HepG2 (cell line): Measurements from ENCODE around the gene LTA4H. TPM values are rescaled to one million over a fixed set of nuclear protein-coding genes. Genes with fewer than 3 reads are reported as not detected.

Source experiments
- AHR ChIP-seq: IDR thresholded peaks from 2 replicates; pipeline ENCODE4 v1.6.1; 2018; ENCODE audit warnings: missing genetic modification reagents, missing compliant biosample characterization
- ARHGAP35 ChIP-seq: sonication (generic); formaldehyde crosslinking; IDR thresholded peaks from 2 replicates; pipeline ENCODE4 v1.9.0; 2022; ENCODE audit warnings: mild to moderate bottlenecking, inconsistent platforms, moderate library complexity, missing genetic modification reagents, borderline replicate concordance
- BCLAF1 ChIP-seq: fragments of 450-650 bp; IDR thresholded peaks from 2 replicates; pipeline ENCODE4 v1.6.1; 2017; ENCODE audit warnings: mild to moderate bottlenecking
- ELF3 ChIP-seq: IDR thresholded peaks from 2 replicates; pipeline ENCODE4 v1.6.1; 2016; ENCODE audit warnings: missing genetic modification reagents, missing compliant biosample characterization
- ELF4 ChIP-seq: sonication (generic); formaldehyde crosslinking; IDR thresholded peaks from 2 replicates; pipeline ENCODE4 v1.5.0; 2020; ENCODE audit warnings: missing genetic modification reagents, mild to moderate bottlenecking, moderate library complexity, borderline replicate concordance
- HES4 ChIP-seq: sonication (generic); formaldehyde crosslinking; IDR thresholded peaks from 2 replicates; pipeline ENCODE4 v1.9.0; 2021; ENCODE audit warnings: mild to moderate bottlenecking, missing genetic modification reagents, borderline replicate concordance
- HOXA9 ChIP-seq: sonication (generic); formaldehyde crosslinking; IDR thresholded peaks from 2 replicates; pipeline ENCODE4 v1.8.1; 2022; ENCODE audit warnings: missing genetic modification reagents, mild to moderate bottlenecking, moderate library complexity, borderline replicate concordance
- NFIC ChIP-seq: IDR thresholded peaks from 2 replicates; pipeline ENCODE4 v1.6.1; 2012; ENCODE audit warnings: mild to moderate bottlenecking, low read length, inconsistent platforms
- NONO ChIP-seq, 2 experiments: fragments of 450-650 bp in 1 of 2; sonication (generic) in 1 of 2; formaldehyde crosslinking in 1 of 2; IDR thresholded peaks in 1 of 2; conservative IDR thresholded peaks in 1 of 2; 2 replicates each; pipeline versions ENCODE4 v1.6.1 to v1.8.0; 2017 to 2022; ENCODE audit warnings: mild to moderate bottlenecking in 1 of 2, missing genetic modification reagents in 1 of 2, moderate library complexity in 1 of 2
- NR2C2 ChIP-seq: sonication (generic); formaldehyde crosslinking; IDR thresholded peaks from 2 replicates; pipeline ENCODE4 v1.4.0; 2020; ENCODE audit warnings: missing genetic modification reagents, mild to moderate bottlenecking, moderate library complexity, borderline replicate concordance
- SOX13 ChIP-seq, 3 experiments: fragments of 450-650 bp in 1 of 3; sonication (generic) in 1 of 3; formaldehyde crosslinking in 1 of 3; IDR thresholded peaks in 2 of 3; conservative IDR thresholded peaks in 1 of 3; 2 replicates each; pipeline versions ENCODE4 v1.5.0 to v1.6.1; 2016 to 2020; ENCODE audit warnings: antibody characterized with exemption in 1 of 3, mild to moderate bottlenecking in 1 of 3, missing compliant biosample characterization in 1 of 3, missing genetic modification reagents in 1 of 3, moderate library complexity in 1 of 3
- TFE3 ChIP-seq: IDR thresholded peaks from 2 replicates; pipeline ENCODE4 v1.6.1; 2016
- ZBTB49 ChIP-seq: sonication (generic); formaldehyde crosslinking; IDR thresholded peaks from 2 replicates; pipeline ENCODE4 v1.4.0; 2020; ENCODE audit warnings: missing genetic modification reagents, borderline replicate concordance
- ZNF362 ChIP-seq: sonication (generic); formaldehyde crosslinking; IDR thresholded peaks from 2 replicates; pipeline ENCODE4 v1.4.0; 2020; ENCODE audit warnings: missing genetic modification reagents, mild to moderate bottlenecking, borderline replicate concordance
- ZNF468 ChIP-seq: sonication (generic); formaldehyde crosslinking; IDR thresholded peaks from 2 replicates; pipeline ENCODE4 v1.8.0; 2022; ENCODE audit warnings: mild to moderate bottlenecking, moderate library complexity, missing genetic modification reagents
- ZNF75D ChIP-seq: sonication (generic); formaldehyde crosslinking; IDR thresholded peaks from 2 replicates; pipeline ENCODE4 v1.8.1; 2023; ENCODE audit warnings: missing genetic modification reagents, mild to moderate bottlenecking, borderline replicate concordance
- ZNF772 ChIP-seq: sonication (generic); formaldehyde crosslinking; IDR thresholded peaks from 2 replicates; pipeline ENCODE4 v1.5.0; 2020; ENCODE audit warnings: mild to moderate bottlenecking, missing genetic modification reagents
- polyA plus RNA-seq, 8 experiments: library from polyadenylated mRNA; depleted of rRNA in 3 of 8; stranded (reverse) in 7 of 8; unstranded in 1 of 8; fragments of >200 nt; fragmentation: Illumina TruSeq in 4 of 8; extraction: Trizol in 4 of 8; gene quantifications; 2 replicates each; pipeline versions ENCODE4 v1.2.1 to v1.2.3, GENCODE V29; 2011 to 2016; ENCODE audit warnings: low read depth in 4 of 8, missing spikeins in 1 of 8, mixed read lengths in 1 of 8; ENCODE audit not compliant: insufficient read depth in 1 of 8
- total RNA-seq, 5 experiments: library from RNA; depleted of rRNA; stranded (reverse); fragments of >200 nt; fragmentation: Illumina TruSeq; extraction: Trizol; gene quantifications; 2 replicates each; pipeline ENCODE4 v1.2.3, GENCODE V29; 2016; ENCODE audit warnings: low read depth in 1 of 5

Gene LTA4H
- total and polyA plus RNA-seq, 2 of the 13 experiments (the other 11 are each of a cell fraction or from before 2014, with no cell fraction given), result 87.5 to 90.4 TPM

- TF ChIP-seq HOXA9 (CRISPR knock-in tag), result no peak
- TF ChIP-seq ZNF75D, result no peak
- TF ChIP-seq SOX13 (IDR thresholded peaks at IDR 0.05), result peak; percentile 92
- peak in 1 of 2 experiments; percentile 95; a peak in 2 of 4 replicates for TF ChIP-seq SOX13 (CRISPR knock-in tag; conservative IDR thresholded peaks at IDR 0.05 in 1 of 2, IDR thresholded peaks at IDR 0.05 in 1 of 2)
- TF ChIP-seq ELF4 (CRISPR knock-in tag), result peak; percentile 88; the same call in 1 of the 2 replicates
- TF ChIP-seq NR2C2 (CRISPR knock-in tag), result peak; percentile 88
- TF ChIP-seq HES4 (CRISPR knock-in tag), result no peak
- peak; percentile 96 for TF ChIP-seq ZNF772 (CRISPR knock-in tag)
- TF ChIP-seq NONO (IDR thresholded peaks at IDR 0.05), result no peak
- peak; percentile 81; the same call in 1 of the 2 replicates for TF ChIP-seq NONO (CRISPR knock-in tag; conservative IDR thresholded peaks at IDR 0.05)
- TF ChIP-seq ZBTB49 (CRISPR knock-in tag), result no peak
- peak; percentile 83 for TF ChIP-seq ZNF362 (CRISPR knock-in tag)
- TF ChIP-seq TFE3 (CRISPR knock-in tag), result peak; percentile 96
- TF ChIP-seq ELF3 (CRISPR knock-in tag), result peak; percentile 94
- TF ChIP-seq AHR (CRISPR knock-in tag), result no peak; the same call in 1 of the 2 replicates
- 0 out of 2 replicates have a peak, but pooled peaks have one; percentile 53 for TF ChIP-seq ZNF468
- peak; percentile 95 for TF ChIP-seq NFIC
- no peak; the same call in 1 of the 2 replicates for TF ChIP-seq ARHGAP35 (CRISPR knock-in tag)
- TF ChIP-seq BCLAF1, result no peak
These were observed 39.2 kb downstream of the LTA4H start, which contains the start of gene HAL (continued) for GRCh38 chr12:95996034-95996658.
